Calu3 (cell line): Measurements from ENCODE around the gene AMELX. TPM values are rescaled to one million over a fixed set of nuclear protein-coding genes. Genes with fewer than 3 reads are reported as not detected.

Experiments
- BruUV-seq: library from RNA; stranded (reverse); fragments of 400-500 nt; replicated peaks from 2 replicates; lab custom pipeline; 2021; lab: Mats Ljungman, UMichigan
- CTCF ChIA-PET: fragments of 300-600 bp; sonication (Branson Sonifier 250); formaldehyde crosslinking; loops from one replicate; lab custom pipeline; 2022; ENCODE audit warnings: antibody characterized with exemption; lab: Charles Lee
- DNase-seq: peaks from one replicate; pipeline ENCODE4 v3.0.0; 2022
- H3K27ac Mint-ChIP-seq: one replicate; pipeline ENCODE4 v1.8.0; 2022; ENCODE audit warnings: mixed read lengths; ENCODE audit not compliant: unreplicated experiment
- H3K27me3 Mint-ChIP-seq: one replicate; pipeline ENCODE4 v1.8.0; 2022; ENCODE audit warnings: mixed read lengths; ENCODE audit not compliant: unreplicated experiment
- H3K36me3 Mint-ChIP-seq: one replicate; pipeline ENCODE4 v1.8.0; 2022; ENCODE audit warnings: mild to moderate bottlenecking, moderate library complexity, mixed read lengths; ENCODE audit not compliant: insufficient read depth, unreplicated experiment
- H3K4me1 Mint-ChIP-seq: one replicate; pipeline ENCODE4 v1.8.0; 2022; ENCODE audit warnings: mild to moderate bottlenecking, low read depth, mixed read lengths; ENCODE audit not compliant: unreplicated experiment
- H3K4me3 Mint-ChIP-seq: one replicate; pipeline ENCODE4 v1.8.0; 2022; ENCODE audit warnings: mild to moderate bottlenecking, low read depth, moderate library complexity, mixed read lengths; ENCODE audit not compliant: unreplicated experiment
- H3K9me3 Mint-ChIP-seq: one replicate; pipeline ENCODE4 v1.8.0; 2022; ENCODE audit warnings: low read depth, mixed read lengths; ENCODE audit not compliant: unreplicated experiment
- CTCF ChIP-seq: fragments of 200-600 bp; IDR thresholded peaks from one replicate; pipeline ENCODE4 v1.8.0; 2022; ENCODE audit warnings: antibody characterized with exemption; ENCODE audit not compliant: unreplicated experiment
- intact Hi-C: fragments of 100-400 bp; cut with micrococcal nuclease; formaldehyde crosslinking; loops from one replicate; pipeline ENCODE4 v1.10.0; 2022; ENCODE audit not compliant: unreplicated experiment
- total RNA-seq: library from RNA; stranded (reverse); gene quantifications from 2 replicates; pipeline ENCODE4 v1.2.3, GENCODE V29; 2022

Gene AMELX
- total RNA-seq, 1 experiment from 2014 or later, result not detected

- no peak for TF ChIP-seq CTCF
- H3K4me3 Mint-ChIP-seq, result no peak overlapping the region
- H3K9me3 Mint-ChIP-seq, result no peaks in the 10 kb centered on the region
- CTCF ChIA-PET, result no interaction called here
- H3K4me1 Mint-ChIP-seq, result no peaks in the 10 kb centered on the region
- BruUV-seq, result no TSS peak
- DNase-seq, result no peak
- intact Hi-C loops, result no loop called here
- H3K27ac Mint-ChIP-seq, result no peak overlapping the region
- no peaks in the 10 kb centered on the region for H3K27me3 Mint-ChIP-seq
- no peaks in the 10 kb centered on the region for H3K36me3 Mint-ChIP-seq
These were observed 35.5 kb upstream of the AMELX start for GRCh38 chrX:11257711-11258110.

DNA sequence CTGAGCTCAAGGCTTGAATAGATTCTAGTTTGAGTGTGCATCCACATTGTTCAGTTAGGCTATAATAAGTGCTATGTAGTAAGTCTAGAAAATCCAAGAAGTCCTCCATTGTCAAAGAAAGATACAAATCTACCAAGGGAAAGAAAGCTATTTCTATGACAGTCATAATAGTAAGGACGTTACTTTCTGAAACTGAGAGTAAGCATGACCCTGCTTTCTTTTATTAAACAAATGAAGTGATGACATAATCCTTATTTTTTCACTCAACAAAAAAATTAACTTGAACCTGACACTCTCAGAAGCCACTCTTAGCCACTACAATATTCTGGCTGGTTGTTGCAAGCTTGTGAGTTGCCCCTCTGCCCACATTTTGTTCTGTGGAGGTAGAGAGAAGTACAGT is 33.8 kb upstream of the AMELX start:
- Mint-ChIP-seq H3K4me3 (no peak overlapping the region), H3K9me3 (no peaks in the 10 kb centered on the region), H3K4me1 (no peaks in the 10 kb centered on the region), H3K36me3 (no peaks in the 10 kb centered on the region), H3K27ac (no peak overlapping the region), H3K27me3 (no peaks in the 10 kb centered on the region)
- BruUV-seq, result no TSS peak
- DNase-seq, result no peak
- CTCF ChIA-PET, result no interaction called here
- no peak for TF ChIP-seq CTCF
- intact Hi-C loops, result no loop called here

DNA sequence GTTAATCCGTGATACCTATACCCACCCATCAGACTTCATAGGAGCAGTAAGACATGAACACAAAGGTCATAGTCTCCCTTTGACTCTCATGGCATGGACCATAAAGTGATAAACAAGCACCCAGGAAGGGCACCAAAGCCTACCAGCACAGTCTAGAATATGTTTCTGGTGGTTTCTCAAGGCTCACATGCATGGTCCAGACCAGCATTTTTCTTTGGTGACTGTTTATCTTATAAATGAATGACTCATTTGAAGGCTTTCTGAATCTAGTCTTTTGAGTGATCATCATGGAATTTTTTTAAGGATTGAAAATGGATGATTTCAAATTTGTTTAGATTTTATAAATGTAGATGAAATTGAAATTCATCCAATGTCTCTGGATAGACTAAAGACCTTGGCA is 32.0 kb upstream of the AMELX start:
- no peak overlapping the region for H3K4me3 Mint-ChIP-seq
- H3K27me3 Mint-ChIP-seq, result no peaks in the 10 kb centered on the region
- H3K36me3 Mint-ChIP-seq, result no peaks in the 10 kb centered on the region
- H3K27ac Mint-ChIP-seq, result no peak overlapping the region
- TF ChIP-seq CTCF, result no peak
- H3K4me1 Mint-ChIP-seq, result no peaks in the 10 kb centered on the region
- no peaks in the 10 kb centered on the region for H3K9me3 Mint-ChIP-seq
- no peak for DNase-seq
- no TSS peak for BruUV-seq
- CTCF ChIA-PET, result no interaction called here
- intact Hi-C loops, result loop anchor here (10.0 kb wide), 1 partner anchor 116 kb away; no protein-coding TSS in a partner anchor

DNA sequence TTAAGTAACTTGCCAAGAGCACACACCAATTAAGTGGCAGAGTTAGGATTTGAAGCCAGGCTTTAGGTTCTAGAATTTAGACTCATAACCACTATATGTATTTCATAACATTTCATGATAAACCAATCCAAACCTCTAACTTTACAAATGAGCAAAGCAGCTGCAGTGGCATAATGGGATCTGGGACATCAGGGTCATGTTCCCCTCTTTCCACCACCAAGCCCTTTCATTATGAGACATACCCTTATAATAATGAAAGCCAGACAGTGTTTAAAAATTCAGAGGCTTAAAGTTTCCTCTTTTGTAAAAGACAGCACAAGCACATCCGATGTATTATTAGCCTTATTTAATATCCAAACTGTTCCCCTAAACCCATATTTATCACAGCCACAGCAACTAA is 28.3 kb upstream of the AMELX start:
- intact Hi-C loops, result loop anchor here (10.0 kb wide), 1 partner anchor 120 kb away; no protein-coding TSS in a partner anchor
- DNase-seq, result no peak

More for the DNA sequence above, 28.3 kb upstream of the AMELX start:
- Mint-ChIP-seq H3K9me3 (no peaks in the 10 kb centered on the region), H3K36me3 (no peaks in the 10 kb centered on the region), H3K27me3 (no peaks in the 10 kb centered on the region), H3K27ac (no peak overlapping the region), H3K4me1 (peaks cover 16% of the 10 kb centered on the region), H3K4me3 (no peak overlapping the region)
- BruUV-seq, result no TSS peak
- TF ChIP-seq CTCF, result no peak
- CTCF ChIA-PET, result no interaction called here
